ENCODE data around the gene MSL3B.

MSL3B gene

DNA sequence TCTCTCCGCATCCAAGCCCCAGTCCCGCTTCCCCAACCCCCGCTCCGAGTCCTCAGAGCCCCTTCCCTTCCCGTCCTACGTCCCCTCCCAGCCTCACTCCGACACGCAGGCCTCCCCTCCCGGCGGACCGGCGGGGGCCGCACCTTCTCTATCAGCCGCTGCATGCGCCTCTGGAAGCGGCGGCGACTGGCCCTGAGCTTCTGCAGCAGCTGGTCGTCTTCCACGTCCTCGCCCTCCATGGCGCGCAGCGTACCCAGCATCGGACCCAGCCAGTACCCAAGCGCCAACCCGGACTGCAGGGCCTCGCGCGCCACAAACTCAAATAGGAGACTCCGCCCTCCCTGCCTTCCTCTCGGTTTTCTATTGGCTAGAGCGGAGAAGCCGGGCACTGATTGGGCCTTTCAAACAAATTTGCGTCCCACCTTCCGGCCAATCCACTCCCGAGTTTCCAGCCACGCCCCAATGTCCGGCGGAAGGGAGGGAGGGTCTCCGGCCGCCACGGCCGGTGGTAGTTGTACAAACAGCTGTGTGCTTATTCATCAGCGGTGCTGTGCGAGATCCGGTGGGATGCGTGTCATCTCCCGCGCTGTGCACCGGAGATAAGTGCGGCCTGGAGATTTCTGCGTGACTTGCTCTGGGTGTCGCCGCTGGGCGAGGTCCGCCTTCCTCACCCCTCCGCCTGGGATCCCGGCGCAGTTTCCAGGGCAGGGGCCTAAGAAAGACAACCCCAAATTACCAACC, 13.8 kb downstream of the MSL3B start, which contains the start of gene HJURP (continued):
- TF ChIP-seq ZNF165 (CRISPR knock-in tag; IDR thresholded peaks at IDR 0.05; ENCODE audit: borderline replicate concordance) (no peak), ETV1 (tag; conservative IDR thresholded peaks at IDR 0.05; ENCODE audit: low read depth) (peak; percentile 94), HNRNPH1 (optimal IDR thresholded peaks at IDR 0.05; ENCODE audit: low read depth, low read length) (no peak), ZNF324 (CRISPR knock-in tag; IDR thresholded peaks at IDR 0.05) (no peak), ASH1L (IDR thresholded peaks at IDR 0.05; ENCODE audit: borderline replicate concordance, low read depth, partially characterized antibody) (peak; percentile 79), RBM17 (IDR thresholded peaks at IDR 0.05; ENCODE audit: borderline replicate concordance, low read depth, low read length) (no peak), POLR2A (conservative IDR thresholded peaks at IDR 0.05) (peak; percentile 93), ZNF764 (CRISPR knock-in tag; IDR thresholded peaks at IDR 0.05; ENCODE audit: low read depth) (no peak), ZNF431 (CRISPR knock-in tag; IDR thresholded peaks at IDR 0.05) (no peak), GATA2 (CRISPR knock-in tag; IDR thresholded peaks at IDR 0.05) (peak; percentile 64; the same call in 1 of the 2 replicates), CEBPB (tag; IDR thresholded peaks at IDR 0.05) (no peak), EHMT2 (IDR thresholded peaks at IDR 0.05) (no peak), RBFOX2 (IDR thresholded peaks at IDR 0.05; ENCODE audit: low read depth, low read length) (peak; percentile 100), FOXJ2 (tag; IDR thresholded peaks at IDR 0.05) (no peak), DNMT1 (IDR thresholded peaks at IDR 0.05) (no peak), HDAC6 (IDR thresholded peaks at IDR 0.05; ENCODE audit: low read depth, low read length) (no peak), MCM2 (IDR thresholded peaks at IDR 0.05; ENCODE audit: low read depth) (no peak), ZNF3 (CRISPR knock-in tag; IDR thresholded peaks at IDR 0.05) (no peak)
- TF ChIP-seq, protein P1, sequence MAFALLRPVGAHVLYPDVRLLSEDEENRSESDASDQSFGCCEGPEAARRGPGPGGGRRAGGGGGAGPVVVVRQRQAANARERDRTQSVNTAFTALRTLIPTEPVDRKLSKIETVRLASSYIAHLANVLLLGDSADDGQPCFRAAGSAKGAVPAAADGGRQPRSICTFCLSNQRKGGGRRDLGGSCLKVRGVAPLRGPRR (CRISPR knock-in tag; IDR thresholded peaks at IDR 0.05) = no peak
- TF ChIP-seq, protein P2, sequence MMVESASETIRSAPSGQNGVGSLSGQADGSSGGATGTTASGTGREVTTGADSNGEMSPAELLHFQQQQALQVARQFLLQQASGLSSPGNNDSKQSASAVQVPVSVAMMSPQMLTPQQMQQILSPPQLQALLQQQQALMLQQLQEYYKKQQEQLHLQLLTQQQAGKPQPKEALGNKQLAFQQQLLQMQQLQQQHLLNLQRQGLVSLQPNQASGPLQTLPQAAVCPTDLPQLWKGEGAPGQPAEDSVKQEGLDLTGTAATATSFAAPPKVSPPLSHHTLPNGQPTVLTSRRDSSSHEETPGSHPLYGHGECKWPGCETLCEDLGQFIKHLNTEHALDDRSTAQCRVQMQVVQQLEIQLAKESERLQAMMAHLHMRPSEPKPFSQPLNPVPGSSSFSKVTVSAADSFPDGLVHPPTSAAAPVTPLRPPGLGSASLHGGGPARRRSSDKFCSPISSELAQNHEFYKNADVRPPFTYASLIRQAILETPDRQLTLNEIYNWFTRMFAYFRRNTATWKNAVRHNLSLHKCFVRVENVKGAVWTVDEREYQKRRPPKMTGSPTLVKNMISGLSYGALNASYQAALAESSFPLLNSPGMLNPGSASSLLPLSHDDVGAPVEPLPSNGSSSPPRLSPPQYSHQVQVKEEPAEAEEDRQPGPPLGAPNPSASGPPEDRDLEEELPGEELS (CRISPR knock-in tag; IDR thresholded peaks at IDR 0.05; ENCODE audit: borderline replicate concordance) = no peak
- TF ChIP-seq, protein P3, sequence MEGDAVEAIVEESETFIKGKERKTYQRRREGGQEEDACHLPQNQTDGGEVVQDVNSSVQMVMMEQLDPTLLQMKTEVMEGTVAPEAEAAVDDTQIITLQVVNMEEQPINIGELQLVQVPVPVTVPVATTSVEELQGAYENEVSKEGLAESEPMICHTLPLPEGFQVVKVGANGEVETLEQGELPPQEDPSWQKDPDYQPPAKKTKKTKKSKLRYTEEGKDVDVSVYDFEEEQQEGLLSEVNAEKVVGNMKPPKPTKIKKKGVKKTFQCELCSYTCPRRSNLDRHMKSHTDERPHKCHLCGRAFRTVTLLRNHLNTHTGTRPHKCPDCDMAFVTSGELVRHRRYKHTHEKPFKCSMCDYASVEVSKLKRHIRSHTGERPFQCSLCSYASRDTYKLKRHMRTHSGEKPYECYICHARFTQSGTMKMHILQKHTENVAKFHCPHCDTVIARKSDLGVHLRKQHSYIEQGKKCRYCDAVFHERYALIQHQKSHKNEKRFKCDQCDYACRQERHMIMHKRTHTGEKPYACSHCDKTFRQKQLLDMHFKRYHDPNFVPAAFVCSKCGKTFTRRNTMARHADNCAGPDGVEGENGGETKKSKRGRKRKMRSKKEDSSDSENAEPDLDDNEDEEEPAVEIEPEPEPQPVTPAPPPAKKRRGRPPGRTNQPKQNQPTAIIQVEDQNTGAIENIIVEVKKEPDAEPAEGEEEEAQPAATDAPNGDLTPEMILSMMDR (IDR thresholded peaks at IDR 0.05 in 2 of 3, conservative IDR thresholded peaks at IDR 0.05 in 1 of 3; ENCODE audit: insufficient read depth in 2 of 3, low read depth in 1 of 3, low read length in 3 of 3) = no peak
- TF ChIP-seq, protein P4, sequence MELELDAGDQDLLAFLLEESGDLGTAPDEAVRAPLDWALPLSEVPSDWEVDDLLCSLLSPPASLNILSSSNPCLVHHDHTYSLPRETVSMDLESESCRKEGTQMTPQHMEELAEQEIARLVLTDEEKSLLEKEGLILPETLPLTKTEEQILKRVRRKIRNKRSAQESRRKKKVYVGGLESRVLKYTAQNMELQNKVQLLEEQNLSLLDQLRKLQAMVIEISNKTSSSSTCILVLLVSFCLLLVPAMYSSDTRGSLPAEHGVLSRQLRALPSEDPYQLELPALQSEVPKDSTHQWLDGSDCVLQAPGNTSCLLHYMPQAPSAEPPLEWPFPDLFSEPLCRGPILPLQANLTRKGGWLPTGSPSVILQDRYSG (tag; conservative IDR thresholded peaks at IDR 0.05; ENCODE audit: low read depth) = no peak
- TF ChIP-seq, protein P5, sequence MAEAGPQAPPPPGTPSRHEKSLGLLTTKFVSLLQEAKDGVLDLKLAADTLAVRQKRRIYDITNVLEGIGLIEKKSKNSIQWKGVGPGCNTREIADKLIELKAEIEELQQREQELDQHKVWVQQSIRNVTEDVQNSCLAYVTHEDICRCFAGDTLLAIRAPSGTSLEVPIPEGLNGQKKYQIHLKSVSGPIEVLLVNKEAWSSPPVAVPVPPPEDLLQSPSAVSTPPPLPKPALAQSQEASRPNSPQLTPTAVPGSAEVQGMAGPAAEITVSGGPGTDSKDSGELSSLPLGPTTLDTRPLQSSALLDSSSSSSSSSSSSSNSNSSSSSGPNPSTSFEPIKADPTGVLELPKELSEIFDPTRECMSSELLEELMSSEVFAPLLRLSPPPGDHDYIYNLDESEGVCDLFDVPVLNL (CRISPR knock-in tag; IDR thresholded peaks at IDR 0.05; ENCODE audit: low read depth) = peak; percentile 94

All from K562 (cell line).